Right atrium auricular region (tissue), 2 donors: ENCODE data around the gene FRAS1. TPM values are rescaled to one million over a fixed set of nuclear protein-coding genes. Genes with fewer than 3 reads are reported as not detected.

ENCODE experiments used
- DNase-seq: peaks from one replicate; pipeline ENCODE4 v3.0.0-alpha.2; 2019; ENCODE audit warnings: low spot score
- H3K27ac ChIP-seq, 2 donors: fragments of 200-600 bp; sonication (generic); 1 replicate in 1 of 2; 2 replicates in 1 of 2; pipeline ENCODE4 v1.5.1; 2016 to 2019
- H3K27me3 ChIP-seq, 2 donors: fragments of 200-600 bp; sonication (generic); one replicate each; pipeline versions ENCODE4 v1.5.1 to v1.6.0; 2017 to 2019
- H3K36me3 ChIP-seq: fragments of 200-600 bp; sonication (generic); one replicate; pipeline ENCODE4 v1.5.1; 2016
- H3K4me1 ChIP-seq, 2 donors: fragments of 200-600 bp; sonication (generic); one replicate each; pipeline versions ENCODE4 v1.5.1 to v1.6.0; 2017 to 2019
- H3K4me3 ChIP-seq, 2 donors: fragments of 200-600 bp; sonication (generic); 1 replicate in 1 of 2; 2 replicates in 1 of 2; pipeline ENCODE4 v1.5.1; 2017 to 2019; ENCODE audit warnings: mild to moderate bottlenecking in 1 of 2, moderate library complexity in 1 of 2
- H3K9me3 ChIP-seq, 2 donors: fragments of 200-600 bp; sonication (generic); one replicate each; pipeline ENCODE4 v1.5.1; 2019
- CTCF ChIP-seq, 2 donors: fragments of 200-600 bp; sonication (generic); IDR thresholded peaks; one replicate each; pipeline ENCODE4 v1.5.1; 2019; ENCODE audit warnings: antibody characterized with exemption in 2 of 2
- total RNA-seq, 2 donors: library from RNA; depleted of rRNA; stranded (reverse); fragments of >200 nt; gene quantifications; one replicate each; pipeline ENCODE4 v1.1.0, GENCODE V29; 2016

Gene FRAS1
- total RNA-seq, 2 donors from 2014 or later: 5.8 to 12.9 TPM

- Histone ChIP-seq H3K4me1 (peaks cover 0 to 13% of the 10 kb centered on the region in 2 donors), H3K4me3 (no peak overlapping the region), H3K27ac (no peak overlapping the region), H3K9me3 (no peaks in the 10 kb centered on the region), H3K27me3 (no peaks in the 10 kb centered on the region), H3K36me3 (no peaks in the 10 kb centered on the region)
- no peak for TF ChIP-seq CTCF (IDR thresholded peaks at IDR 0.05)
- no peak for DNase-seq
These were observed 280.3 kb downstream of the FRAS1 start for GRCh38 chr4:78337244-78338020.

DNA sequence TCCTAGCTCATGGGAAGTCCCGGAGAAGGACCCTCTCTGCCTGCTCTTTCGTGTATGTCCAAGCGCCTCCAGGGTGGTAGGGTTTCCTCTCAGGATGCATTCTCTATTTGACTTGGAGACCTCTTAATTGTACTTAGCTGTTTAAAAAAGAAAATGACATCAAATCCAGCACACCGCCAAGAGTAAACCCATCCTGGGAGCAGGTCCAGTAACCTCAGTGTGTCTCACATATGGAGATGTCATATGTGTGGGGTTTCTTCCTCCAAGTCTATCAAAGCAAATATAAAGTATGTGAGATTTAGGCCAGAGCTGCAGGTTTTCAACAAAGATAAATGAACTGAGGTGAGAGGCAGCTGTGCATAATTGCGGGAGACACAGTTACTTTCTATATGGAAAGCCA, 285.0 kb downstream of the FRAS1 start:
- no peak overlapping the region for H3K4me3 ChIP-seq
- no peak for DNase-seq
- no peaks in the 10 kb centered on the region for H3K9me3 ChIP-seq
- H3K27me3 ChIP-seq: no peaks in the 10 kb centered on the region
- no peaks in the 10 kb centered on the region for H3K36me3 ChIP-seq
- no peak overlapping the region for H3K27ac ChIP-seq
- no peak for TF ChIP-seq CTCF (IDR thresholded peaks at IDR 0.05)
- peaks cover 0 to under 1% of the 10 kb centered on the region in 2 donors for H3K4me1 ChIP-seq

DNA sequence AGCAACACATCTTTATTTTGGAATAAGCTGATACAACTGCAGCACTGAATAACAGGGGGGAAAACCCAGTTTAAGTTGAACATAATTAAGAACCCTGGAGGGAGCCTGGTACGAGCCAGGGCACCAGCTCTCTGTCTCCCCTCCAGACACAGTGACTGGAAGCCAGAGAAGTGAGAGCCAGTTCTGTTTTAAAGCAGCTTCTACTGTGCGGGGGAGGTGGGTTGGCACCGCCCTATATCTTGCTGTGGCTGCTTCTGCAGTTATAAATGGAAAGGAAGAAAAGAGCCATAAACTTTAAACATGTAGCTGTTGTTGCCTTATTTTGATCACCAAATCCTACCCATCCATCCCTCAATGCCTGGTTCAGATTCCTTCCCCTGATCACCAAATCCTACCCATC, 286.6 kb downstream of the FRAS1 start:
- Histone ChIP-seq H3K4me3 (no peak overlapping the region), H3K27ac (peak overlapping the region in 1 of 2 donors; percentile 14), H3K9me3 (no peaks in the 10 kb centered on the region), H3K4me1 (no peaks in the 10 kb centered on the region), H3K27me3 (no peaks in the 10 kb centered on the region), H3K36me3 (no peaks in the 10 kb centered on the region)
- TF ChIP-seq CTCF (IDR thresholded peaks at IDR 0.05): no peak
- no peak for DNase-seq

GRCh38 chr4:78345237-78345636, 288.1 kb downstream of the FRAS1 start:
- no peaks in the 10 kb centered on the region for H3K36me3 ChIP-seq
- TF ChIP-seq CTCF (IDR thresholded peaks at IDR 0.05): no peak
- H3K27me3 ChIP-seq: no peaks in the 10 kb centered on the region
- DNase-seq: no peak
- no peaks in the 10 kb centered on the region for H3K9me3 ChIP-seq
- H3K4me1 ChIP-seq: no peaks in the 10 kb centered on the region
- H3K27ac ChIP-seq: no peak overlapping the region
- H3K4me3 ChIP-seq: no peak overlapping the region

GRCh38 chr4:78346222-78346621, 289.1 kb downstream of the FRAS1 start:
- Histone ChIP-seq H3K27ac (no peak overlapping the region), H3K4me1 (no peaks in the 10 kb centered on the region), H3K4me3 (no peak overlapping the region), H3K27me3 (no peaks in the 10 kb centered on the region), H3K36me3 (no peaks in the 10 kb centered on the region), H3K9me3 (no peaks in the 10 kb centered on the region)
- TF ChIP-seq CTCF (IDR thresholded peaks at IDR 0.05): no peak
- no peak for DNase-seq

GRCh38 chr4:78347527-78347926, 290.4 kb downstream of the FRAS1 start:
- H3K4me3 ChIP-seq: no peak overlapping the region
- no peaks in the 10 kb centered on the region for H3K27me3 ChIP-seq
- H3K4me1 ChIP-seq: no peaks in the 10 kb centered on the region
- H3K27ac ChIP-seq: no peak overlapping the region
- H3K36me3 ChIP-seq: no peaks in the 10 kb centered on the region
- no peak for TF ChIP-seq CTCF (IDR thresholded peaks at IDR 0.05)
- DNase-seq: no peak
- H3K9me3 ChIP-seq: no peaks in the 10 kb centered on the region
